ENCODE data around the gene KYNU.

GRCh38 chr2:142853912-142854311 is 23.6 kb upstream of the KYNU start:
- TF ChIP-seq ZNF408 (CRISPR knock-in tag; IDR thresholded peaks at IDR 0.05; ENCODE audit: low read depth) (no peak), USF1 (CRISPR knock-in tag; IDR thresholded peaks at IDR 0.05) (no peak), MXI1 (IDR thresholded peaks at IDR 0.05; ENCODE audit: low read depth, low read length) (no peak), ZNF324 (CRISPR knock-in tag; IDR thresholded peaks at IDR 0.05) (no peak), ESRRA (IDR thresholded peaks at IDR 0.05; ENCODE audit: borderline replicate concordance, low read depth) (no peak), CBX8 (IDR thresholded peaks at IDR 0.05; ENCODE audit: borderline replicate concordance, extremely low read depth, low read depth, low read length, poor library complexity, severe bottlenecking) (no peak), RBFOX2 (IDR thresholded peaks at IDR 0.05; ENCODE audit: low read depth, low read length) (no peak), SREBF2 (CRISPR knock-in tag; IDR thresholded peaks at IDR 0.05) (no peak), ZFX (CRISPR knock-in tag; IDR thresholded peaks at IDR 0.05) (no peak)

Data from K562 (cell line).